Activated gamma-delta T cell treated with anti-CD3 and anti-CD28 coated beads, Interleukin-2, amount 50 U/mL, for 16 hours (primary cell): ENCODE results near the gene LIMK1.
A peak's percentile ranks its signal among the peaks of the same experiment; 100 is the strongest.
"Not testable (repeated sequence)": the region's sequence is repeated elsewhere in the genome, so short reads cannot be mapped to it uniquely, and the experiment has no call there.

Source experiments
- DNase-seq: peaks from one replicate; pipeline ENCODE4 v3.0.0-alpha.2; 2020; ENCODE audit warnings: low read depth

The LIMK1 gene

GRCh38 chr7:74083117-74083876, at the start of gene LIMK1:
LIMK1 (plus strand) TSS chr7:74083804; CDS start chr7:74083991, 187 bp downstream.
- peak; percentile 69 for DNase-seq

- DNase-seq = no peak
Observed at GRCh38 chr7:74037609-74038008, 46.0 kb upstream of the LIMK1 start.

- no peak for DNase-seq
Observed at GRCh38 chr7:74038194-74038961, 45.2 kb upstream of the LIMK1 start.

- DNase-seq = no peak
Observed at GRCh38 chr7:74039337-74039736, 44.3 kb upstream of the LIMK1 start.

GRCh38 chr7:74040101-74040790, 43.4 kb upstream of the LIMK1 start:
- DNase-seq = no peak

GRCh38 chr7:74040791-74041520, 42.6 kb upstream of the LIMK1 start:
- DNase-seq = no peak

GRCh38 chr7:74042746-74043522, 40.7 kb upstream of the LIMK1 start:
- DNase-seq = no peak

GRCh38 chr7:74043523-74043951, 40.1 kb upstream of the LIMK1 start:
- DNase-seq = no peak

GRCh38 chr7:74044366-74045350, 38.9 kb upstream of the LIMK1 start:
- no peak for DNase-seq

- not testable (repeated sequence) for DNase-seq
Observed at GRCh38 chr7:74046581-74046980, 37.0 kb upstream of the LIMK1 start.

- no peak for DNase-seq
Observed at GRCh38 chr7:74047804-74048380, 35.7 kb upstream of the LIMK1 start.

- DNase-seq = no peak
Observed at GRCh38 chr7:74048999-74049599, 34.5 kb upstream of the LIMK1 start.

- no peak for DNase-seq
Observed at GRCh38 chr7:74049997-74050798, 33.4 kb upstream of the LIMK1 start.

- DNase-seq = no peak
Observed at GRCh38 chr7:74051193-74051592, 32.4 kb upstream of the LIMK1 start.

GRCh38 chr7:74051629-74052410, 31.8 kb upstream of the LIMK1 start:
- no peak for DNase-seq

GRCh38 chr7:74052628-74053027, 31.0 kb upstream of the LIMK1 start:
- no peak for DNase-seq

- no peak for DNase-seq
Observed at GRCh38 chr7:74053589-74054186, 29.9 kb upstream of the LIMK1 start.
